H1 (cell line): ENCODE measurements around the gene PEAK1. TPM values are rescaled to one million over a fixed set of nuclear protein-coding genes. Genes with fewer than 3 reads are reported as not detected.

Source experiments
- CTCF ChIA-PET: fragments of 300-600 bp; sonication (Branson Sonifier 250); formaldehyde crosslinking; loops from one replicate; lab custom pipeline; 2021; ENCODE audit not compliant: partially characterized antibody; lab: Charles Lee
- POLR2A ChIA-PET: fragments of 300-600 bp; sonication (Branson Sonifier 250); formaldehyde crosslinking; loops from one replicate; lab custom pipeline; 2021; ENCODE audit warnings: inconsistent platforms; ENCODE audit not compliant: partially characterized antibody; lab: Charles Lee
- DNase-seq, 2 experiments: peaks; one replicate each; pipeline versions ENCODE4 v3.0.0 to v3.0.0-alpha.2; 2010 to 2022; ENCODE audit warnings: low spot score in 2 of 2, low read depth in 1 of 2, mixed read lengths in 1 of 2
- FAIRE-seq: peaks from 2 replicates; lab custom pipeline; 2011; peaks lifted over from hg19 to GRCh38; lab: Jason Lieb, UNC
- H2AFZ ChIP-seq: 2 replicates; pipeline ENCODE4 v1.8.1; 2012; ENCODE audit warnings: low read length, inconsistent platforms
- H2AK5ac ChIP-seq: 2 replicates; pipeline ENCODE4 v1.6.1; 2013; ENCODE audit warnings: low read depth, low read length
- H2BK120ac ChIP-seq: replicated peaks from 2 replicates; pipeline ENCODE3; 2013; ENCODE audit warnings: low read depth, low read length, inconsistent platforms
- H2BK12ac ChIP-seq: 2 replicates; pipeline ENCODE4 v1.6.1; 2013; ENCODE audit warnings: low read depth, low read length
- H2BK15ac ChIP-seq: 2 replicates; pipeline ENCODE4 v1.6.1; 2013; ENCODE audit warnings: low read length
- H2BK20ac ChIP-seq: 2 replicates; pipeline ENCODE4 v1.6.1; 2013; ENCODE audit warnings: low read length
- H2BK5ac ChIP-seq: 2 replicates; pipeline ENCODE4 v1.6.1; 2013; ENCODE audit warnings: low read depth, low read length
- H3K14ac ChIP-seq: 2 replicates; pipeline ENCODE4 v1.6.1; 2013; ENCODE audit warnings: inconsistent platforms; ENCODE audit not compliant: insufficient read length
- H3K18ac ChIP-seq: 2 replicates; pipeline ENCODE4 v1.6.1; 2013; ENCODE audit warnings: low read length; ENCODE audit errors: extremely low read depth
- H3K23ac ChIP-seq: 2 replicates; pipeline ENCODE4 v1.6.1; 2013; ENCODE audit warnings: inconsistent platforms; ENCODE audit not compliant: insufficient read length
- H3K23me2 ChIP-seq: 2 replicates; pipeline ENCODE4 v1.6.1; 2013; ENCODE audit warnings: low read depth, low read length
- H3K27ac ChIP-seq: 2 replicates; pipeline ENCODE4 v1.6.1; 2011; ENCODE audit warnings: low read depth, low read length, inconsistent platforms
- H3K27me3 ChIP-seq, 4 experiments: replicated peaks in 1 of 4; 1 replicate in 1 of 4; 2 replicates in 3 of 4; pipeline versions ENCODE4 v1.6.1 to v1.8.1; 2011 to 2013; ENCODE audit warnings: low read length in 3 of 4, mild to moderate bottlenecking in 3 of 4, inconsistent platforms in 2 of 4, mixed read lengths in 2 of 4, moderate library complexity in 1 of 4; ENCODE audit not compliant: control insufficient read depth in 3 of 4, insufficient read depth in 3 of 4; ENCODE audit errors: extremely low read depth in 1 of 4
- H3K36me3 ChIP-seq, 4 experiments: 2 replicates each; pipeline versions ENCODE4 v1.6.1 to v1.8.1; 2011 to 2013; ENCODE audit warnings: mild to moderate bottlenecking in 4 of 4, low read length in 3 of 4, moderate library complexity in 2 of 4, control low read depth in 1 of 4, inconsistent platforms in 1 of 4; ENCODE audit not compliant: insufficient read depth in 4 of 4, control insufficient read depth in 2 of 4
- H3K4ac ChIP-seq: replicated peaks from 2 replicates; pipeline ENCODE3; 2013; ENCODE audit warnings: low read length, low read depth, mixed read lengths, inconsistent platforms; ENCODE audit not compliant: insufficient read length
- H3K4me1 ChIP-seq, 4 experiments: replicated peaks in 1 of 4; 1 replicate in 1 of 4; 2 replicates in 3 of 4; pipeline versions ENCODE4 v1.6.1 to v1.8.1; 2011 to 2013; ENCODE audit warnings: low read length in 3 of 4, inconsistent platforms in 2 of 4, mixed read lengths in 1 of 4; ENCODE audit not compliant: insufficient read depth in 4 of 4, control insufficient read depth in 3 of 4
- H3K4me2 ChIP-seq, 2 experiments: 2 replicates each; pipeline versions ENCODE4 v1.6.1 to v1.8.1; 2011 to 2013; ENCODE audit warnings: low read depth in 2 of 2, low read length in 2 of 2, control low read depth in 1 of 2, inconsistent platforms in 1 of 2, mild to moderate bottlenecking in 1 of 2; ENCODE audit not compliant: insufficient read depth in 1 of 2
- H3K4me3 ChIP-seq, 4 experiments: fragments of 200-600, 300-600 bp in 1 of 4; sonication (generic), shearing (Covaris generic), sonication (Bioruptor Twin) in 1 of 4; 2 replicates each; pipeline versions ENCODE4 v1.5.1 to v1.8.1; 2011 to 2016; ENCODE audit warnings: low read length in 4 of 4, low read depth in 3 of 4, control low read depth in 2 of 4, inconsistent platforms in 2 of 4, mild to moderate bottlenecking in 2 of 4, mixed read lengths in 1 of 4, moderate library complexity in 1 of 4; ENCODE audit not compliant: insufficient read depth in 2 of 4; ENCODE audit errors: extremely low read depth in 1 of 4
- H3K56ac ChIP-seq: replicated peaks from 2 replicates; pipeline ENCODE3; 2013; ENCODE audit warnings: low read depth, mild to moderate bottlenecking, mixed read lengths, low read length, inconsistent platforms; ENCODE audit not compliant: insufficient read length
- H3K79me1 ChIP-seq: 2 replicates; pipeline ENCODE4 v1.6.1; 2013; ENCODE audit warnings: low read depth, low read length, control low read depth
- H3K79me2 ChIP-seq, 2 experiments: 2 replicates each; pipeline versions ENCODE4 v1.6.1 to v1.8.1; 2012 to 2013; ENCODE audit warnings: low read length in 2 of 2, mild to moderate bottlenecking in 2 of 2, inconsistent platforms in 1 of 2; ENCODE audit not compliant: insufficient read depth in 2 of 2, control insufficient read depth in 1 of 2
- H3K9ac ChIP-seq, 4 experiments: replicated peaks in 1 of 4; 1 replicate in 1 of 4; 2 replicates in 3 of 4; pipeline versions ENCODE4 v1.6.1 to v1.8.1; 2011 to 2013; ENCODE audit warnings: low read depth in 3 of 4, low read length in 3 of 4, control low read depth in 2 of 4, mild to moderate bottlenecking in 2 of 4, moderate library complexity in 2 of 4, inconsistent platforms in 1 of 4; ENCODE audit errors: extremely low read depth in 1 of 4
- H3K9me3 ChIP-seq, 2 experiments: 2 replicates each; pipeline versions ENCODE4 v1.6.1 to v1.8.1; 2012 to 2013; ENCODE audit warnings: mild to moderate bottlenecking in 2 of 2, moderate library complexity in 2 of 2, control low read depth in 1 of 2, inconsistent platforms in 1 of 2, low read depth in 1 of 2, low read length in 1 of 2, mixed read lengths in 1 of 2; ENCODE audit not compliant: insufficient read depth in 2 of 2
- H4K20me1 ChIP-seq, 2 experiments: replicated peaks in 1 of 2; 2 replicates each; pipeline versions ENCODE3 to v1.8.1; 2011 to 2013; ENCODE audit warnings: inconsistent platforms in 2 of 2, low read length in 2 of 2, mild to moderate bottlenecking in 1 of 2; ENCODE audit not compliant: insufficient read depth in 2 of 2, control insufficient read depth in 1 of 2
- H4K5ac ChIP-seq: 2 replicates; pipeline ENCODE4 v1.6.1; 2013; ENCODE audit warnings: low read length, low read depth, mixed read lengths, inconsistent platforms; ENCODE audit not compliant: insufficient read length
- H4K8ac ChIP-seq: 2 replicates; pipeline ENCODE4 v1.8.0; 2013; ENCODE audit warnings: mild to moderate bottlenecking, moderate library complexity, low read length, inconsistent platforms; ENCODE audit not compliant: insufficient read depth; ENCODE audit errors: extremely low read depth
- H4K91ac ChIP-seq: replicated peaks from 2 replicates; pipeline ENCODE3; 2013; ENCODE audit warnings: low read length, mixed read lengths, inconsistent platforms; ENCODE audit not compliant: insufficient read length
- CBX8 ChIP-seq: fragments of 300-800, 300-1000 bp; sonication (generic); IDR thresholded peaks from 2 replicates; pipeline ENCODE4 v1.7.1; 2016; ENCODE audit warnings: low read depth, low read length, borderline replicate concordance
- SIX5 ChIP-seq: IDR thresholded peaks from 2 replicates; pipeline ENCODE4 v1.6.1; 2011; ENCODE audit warnings: mild to moderate bottlenecking, low read depth, low read length
- polyA plus RNA-seq, 7 experiments: library from polyadenylated mRNA; depleted of rRNA in 3 of 7; stranded (reverse) in 5 of 7; unstranded in 2 of 7; fragments of >200 nt in 5 of 7; fragments of 200-250 nt in 2 of 7; gene quantifications; 1 replicate in 5 of 7; 2 replicates in 1 of 7; 4 replicates in 1 of 7; pipeline versions ENCODE4 v1.2.1 to v1.2.3, GENCODE V29; 2011 to 2013; ENCODE audit warnings: missing spikeins in 2 of 7, mixed read lengths in 2 of 7
- total RNA-seq: library from RNA; stranded (reverse); fragmentation: NEBNext Ultra II Directional; extraction: Animal tissue kit (Norgen Biotek cat#: 25700); gene quantifications from 2 replicates; pipeline ENCODE4 v1.2.1, GENCODE V29; 2021

The PEAK1 gene
- total and polyA plus RNA-seq, 2 of the 8 experiments (the other 6 are each of a cell fraction or from before 2014, with no cell fraction given) = 8.8 to 44.8 TPM

- Histone ChIP-seq H3K18ac (no peak overlapping the region), H4K20me1 (no peaks in the 10 kb centered on the region), H2BK5ac (no peak overlapping the region), H3K56ac (no peak overlapping the region), H3K27me3 (no peaks in the 10 kb centered on the region), H4K5ac (no peak overlapping the region), H3K36me3 (0 out of 8 replicates have a peak, but pooled peaks cover 0 to 7% (median 0%) of the 10 kb centered on the region in 4 experiments), H3K9me3 (no peaks in the 10 kb centered on the region), H2BK120ac (no peak overlapping the region), H3K14ac (no peak overlapping the region), H3K79me1 (no peaks in the 10 kb centered on the region), H2BK15ac (no peak overlapping the region), H2BK20ac (no peak overlapping the region), H4K91ac (no peak overlapping the region), H3K4me1 (no peaks in the 10 kb centered on the region), H3K23me2 (no peaks in the 10 kb centered on the region), H2AFZ (no peak overlapping the region), H3K79me2 (no peaks in the 10 kb centered on the region), H4K8ac (no peak overlapping the region), H3K27ac (no peak overlapping the region), H2BK12ac (no peak overlapping the region), H3K4ac (no peak overlapping the region), H3K4me2 (no peak overlapping the region), H3K23ac (no peak overlapping the region), H3K9ac (no peak overlapping the region), H3K4me3 (no peak overlapping the region), H2AK5ac (no peak overlapping the region)
- CTCF ChIA-PET = interaction anchor here (1.2 kb wide), 1 partner anchor 295 kb away, joined by 3 read pairs; no protein-coding TSS in a partner anchor
- POLR2A ChIA-PET = no interaction called here
- DNase-seq = no peak
- TF ChIP-seq SIX5 (no peak), CBX8 (no peak)
- no peak for FAIRE-seq
Measured at GRCh38 chr15:77201665-77202064, 218.2 kb downstream of the PEAK1 start.
